Astrocyte (in vitro differentiated cells and primary cell): ENCODE data around the gene IMPA2.

ENCODE experiments used
- EZH2 ChIP-seq: IDR thresholded peaks from 2 replicates; pipeline ENCODE4 v1.6.1; 2012; ENCODE audit warnings: mild to moderate bottlenecking, low read length, inconsistent platforms; ENCODE audit not compliant: insufficient read depth
- TF ChIP-seq, protein P1 (sequence below): IDR thresholded peaks from 2 replicates; pipeline ENCODE4 v1.5.1; 2011; ENCODE audit warnings: low read depth, mild to moderate bottlenecking, inconsistent platforms, low read length, moderate library complexity; ENCODE audit not compliant: insufficient read depth

DNA sequence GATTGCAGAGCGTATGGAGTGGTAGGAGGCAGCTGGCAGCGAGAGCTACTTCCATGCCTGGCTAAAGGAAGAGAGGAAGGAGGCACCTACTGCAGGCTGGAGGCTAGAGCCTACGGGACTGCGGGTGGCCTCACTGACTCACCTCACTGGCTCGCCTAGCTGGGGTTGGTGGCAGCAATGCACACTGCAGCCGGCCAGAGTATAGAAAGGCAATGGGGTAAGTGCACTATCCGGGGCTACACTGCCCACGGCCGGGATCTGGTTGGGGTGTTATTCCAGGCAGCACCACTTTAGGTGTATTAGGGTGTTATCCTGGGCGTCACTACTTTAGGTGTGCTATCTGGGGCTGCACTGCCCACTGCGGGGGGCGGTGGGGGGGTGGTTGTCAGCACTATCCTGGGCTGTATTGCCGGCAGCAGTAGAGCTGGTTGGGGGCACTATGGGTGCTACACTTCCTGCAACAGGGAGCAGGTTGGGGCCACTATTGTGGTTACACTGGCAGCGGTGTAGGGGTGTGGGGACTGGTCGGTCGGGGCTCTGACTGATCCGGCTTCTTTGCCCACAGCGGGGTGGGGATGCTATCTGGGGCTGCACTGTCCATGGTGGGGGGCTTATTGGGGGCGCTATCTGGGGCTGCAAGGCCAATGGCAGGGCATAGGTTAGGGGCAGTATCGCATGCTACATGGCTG lies 79.0 kb downstream of the IMPA2 start:
- TF ChIP-seq, protein P1, sequence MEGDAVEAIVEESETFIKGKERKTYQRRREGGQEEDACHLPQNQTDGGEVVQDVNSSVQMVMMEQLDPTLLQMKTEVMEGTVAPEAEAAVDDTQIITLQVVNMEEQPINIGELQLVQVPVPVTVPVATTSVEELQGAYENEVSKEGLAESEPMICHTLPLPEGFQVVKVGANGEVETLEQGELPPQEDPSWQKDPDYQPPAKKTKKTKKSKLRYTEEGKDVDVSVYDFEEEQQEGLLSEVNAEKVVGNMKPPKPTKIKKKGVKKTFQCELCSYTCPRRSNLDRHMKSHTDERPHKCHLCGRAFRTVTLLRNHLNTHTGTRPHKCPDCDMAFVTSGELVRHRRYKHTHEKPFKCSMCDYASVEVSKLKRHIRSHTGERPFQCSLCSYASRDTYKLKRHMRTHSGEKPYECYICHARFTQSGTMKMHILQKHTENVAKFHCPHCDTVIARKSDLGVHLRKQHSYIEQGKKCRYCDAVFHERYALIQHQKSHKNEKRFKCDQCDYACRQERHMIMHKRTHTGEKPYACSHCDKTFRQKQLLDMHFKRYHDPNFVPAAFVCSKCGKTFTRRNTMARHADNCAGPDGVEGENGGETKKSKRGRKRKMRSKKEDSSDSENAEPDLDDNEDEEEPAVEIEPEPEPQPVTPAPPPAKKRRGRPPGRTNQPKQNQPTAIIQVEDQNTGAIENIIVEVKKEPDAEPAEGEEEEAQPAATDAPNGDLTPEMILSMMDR: no peak
- no peak for TF ChIP-seq EZH2
